ENCODE results near the gene BLOC1S1.

Gene BLOC1S1

DNA sequence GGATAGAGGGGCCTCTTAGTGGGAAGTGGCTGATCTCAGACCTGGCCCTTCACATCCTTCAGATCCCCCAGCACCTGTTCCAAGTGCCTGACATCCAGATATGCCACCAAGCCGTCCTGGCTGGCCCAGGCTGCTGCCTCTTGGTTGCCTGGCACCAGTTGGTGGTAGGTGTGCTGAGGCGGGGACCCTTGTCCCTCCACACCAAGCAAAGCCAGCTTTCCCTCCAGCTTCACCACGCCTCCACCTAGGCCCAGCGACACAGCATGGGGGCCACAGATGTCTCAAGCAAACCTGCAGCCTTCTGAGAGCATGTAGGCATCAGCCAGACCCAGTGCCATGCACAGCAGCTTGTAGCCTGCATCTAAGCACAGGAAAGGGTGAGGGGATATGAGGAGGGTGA is 16.4 kb downstream of the BLOC1S1 start:
- peaks cover 12% of the 10 kb centered on the region for H3K4me1 ChIP-seq
- DNase-seq (ENCODE audit: low spot score in 2 of 2): no peak
- no peak overlapping the region for H3K4me3 ChIP-seq
- H3K27me3 ChIP-seq (ENCODE audit: low read depth): no peaks in the 10 kb centered on the region
- H3K9me3 ChIP-seq: no peaks in the 10 kb centered on the region
- peaks cover 1% of the 10 kb centered on the region; the same call in 1 of the 2 replicates for H3K36me3 ChIP-seq (replicated peaks)
- in situ Hi-C loops (cut with MboI; ENCODE audit: low sequenced_read_pairs): loop anchor here (10.0 kb wide), 1 partner anchor 383 kb away; the partner anchor contains the start of genes RPL41 and ZC3H10

DNA sequence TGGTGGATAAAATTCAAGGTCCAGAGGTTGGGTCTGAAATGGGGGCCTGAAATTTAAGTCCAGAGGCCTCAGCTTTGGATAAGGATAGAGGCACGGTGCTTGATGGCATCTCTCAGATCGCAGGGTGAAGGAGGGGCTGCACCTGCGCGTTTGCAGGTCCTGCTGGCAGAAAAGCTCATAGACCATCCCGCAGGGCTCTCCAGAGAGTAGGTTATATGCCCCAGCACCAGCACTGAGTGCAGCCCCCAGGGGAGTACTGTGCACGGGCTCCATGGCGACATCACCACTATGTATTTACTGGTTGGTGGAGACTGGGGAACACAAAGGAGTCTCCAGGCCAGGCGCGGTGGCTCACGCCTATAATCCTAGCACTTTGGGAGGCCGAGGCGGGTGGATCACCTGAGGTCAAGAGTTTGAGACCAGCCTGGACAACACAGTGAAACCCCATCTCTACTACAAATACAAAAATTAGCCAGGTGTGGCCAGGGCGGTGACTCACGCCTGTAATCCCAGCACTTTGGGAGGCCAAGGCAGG is 17.2 kb downstream of the BLOC1S1 start:
- DNase-seq (ENCODE audit: low spot score in 2 of 2): no peak
- Histone ChIP-seq H3K4me3 (no peak overlapping the region), H3K27me3 (ENCODE audit: low read depth) (no peaks in the 10 kb centered on the region), H3K4me1 (peaks cover 18% of the 10 kb centered on the region), H3K36me3 (replicated peaks) (no peaks in the 10 kb centered on the region), H3K9me3 (no peaks in the 10 kb centered on the region)
- in situ Hi-C loops (cut with MboI; ENCODE audit: low sequenced_read_pairs): loop anchor here (10.0 kb wide), 1 partner anchor 382 kb away; the partner anchor contains the start of genes RPL41 and ZC3H10

DNA sequence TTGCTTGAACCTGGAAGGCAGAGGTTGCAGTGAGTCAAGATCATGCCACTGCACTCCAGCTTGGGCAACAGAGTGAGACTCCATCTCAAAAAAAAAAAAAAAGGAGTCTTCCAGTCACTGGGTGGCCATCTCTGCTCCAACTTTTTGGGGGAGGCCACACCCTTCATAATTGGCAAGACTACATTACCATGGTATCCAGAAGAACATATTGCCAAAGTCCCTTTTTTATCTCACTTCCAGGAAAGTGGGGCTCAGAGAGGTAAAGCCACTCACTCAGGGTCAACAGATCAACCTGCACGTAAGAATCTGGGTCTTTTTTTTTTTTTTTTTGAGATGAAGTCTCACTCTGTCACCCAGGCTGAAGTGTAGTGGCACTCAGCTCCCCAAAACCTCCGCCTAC is 18.0 kb downstream of the BLOC1S1 start:
- Histone ChIP-seq H3K27me3 (ENCODE audit: low read depth) (no peaks in the 10 kb centered on the region), H3K36me3 (replicated peaks) (no peaks in the 10 kb centered on the region), H3K4me1 (peaks cover 18% of the 10 kb centered on the region), H3K4me3 (no peak overlapping the region), H3K9me3 (no peaks in the 10 kb centered on the region)
- in situ Hi-C loops (cut with MboI; ENCODE audit: low sequenced_read_pairs): loop anchor here (10.0 kb wide), 1 partner anchor 381 kb away; the partner anchor contains the start of genes RPL41 and ZC3H10
- DNase-seq (ENCODE audit: low spot score in 2 of 2): no peak

DNA sequence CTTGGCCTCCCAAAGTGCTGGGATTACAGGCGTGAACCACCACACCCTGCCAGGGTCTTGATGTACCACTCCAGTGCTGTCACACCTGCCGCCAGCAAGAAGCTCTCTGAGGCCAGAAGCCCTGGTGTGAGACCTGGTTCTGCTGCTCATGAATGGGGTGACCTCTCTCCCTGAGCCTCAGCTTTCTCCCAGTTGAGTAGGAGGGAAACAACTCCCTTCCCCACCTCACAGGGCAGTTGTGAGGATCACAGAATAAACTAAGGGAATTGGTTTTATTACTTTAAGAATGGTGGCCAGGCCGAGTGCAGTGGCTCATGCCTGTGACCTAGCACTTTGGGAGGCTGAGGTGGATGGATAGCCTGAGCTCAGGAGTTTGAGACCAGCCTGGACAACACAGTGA is 18.7 kb downstream of the BLOC1S1 start:
- H3K27me3 ChIP-seq (ENCODE audit: low read depth): no peaks in the 10 kb centered on the region
- H3K36me3 ChIP-seq (replicated peaks): no peaks in the 10 kb centered on the region
- no peaks in the 10 kb centered on the region for H3K9me3 ChIP-seq
- no peak for DNase-seq (ENCODE audit: low spot score in 2 of 2)
- no peak overlapping the region for H3K4me3 ChIP-seq
- in situ Hi-C loops (cut with MboI; ENCODE audit: low sequenced_read_pairs): loop anchor here (10.0 kb wide), 1 partner anchor 380 kb away; the partner anchor contains the start of genes RPL41 and ZC3H10
- H3K4me1 ChIP-seq: peaks cover 16% of the 10 kb centered on the region

DNA sequence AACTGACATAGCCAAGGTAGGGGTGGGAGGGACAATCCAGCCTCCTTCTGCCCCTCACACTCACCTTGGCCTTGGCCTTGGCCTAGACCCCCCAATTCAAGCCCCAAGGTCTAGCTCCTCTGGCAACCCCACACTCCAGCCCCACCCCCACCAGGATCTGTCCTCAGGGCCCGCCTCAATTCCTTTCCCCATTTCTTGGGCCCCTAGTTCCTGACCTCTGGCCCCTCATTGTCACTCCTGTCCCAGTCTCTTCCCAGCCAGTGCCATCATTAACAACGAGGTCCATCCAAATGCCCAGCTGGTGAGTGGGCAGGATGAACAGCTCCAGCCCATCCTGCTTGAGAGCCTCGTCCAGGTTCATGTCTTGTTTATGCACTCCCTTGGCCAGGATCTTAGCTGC is 20.2 kb downstream of the BLOC1S1 start:
- in situ Hi-C loops (cut with MboI; ENCODE audit: low sequenced_read_pairs): loop anchor here (5.0 to 10.0 kb wide), 2 partner anchors 191 to 379 kb away; partner anchors contain the start of genes PYM1, RPL41 and ZC3H10
- no peak for DNase-seq (ENCODE audit: low spot score in 2 of 2)
- peaks cover 11% of the 10 kb centered on the region for H3K4me1 ChIP-seq

DNA sequence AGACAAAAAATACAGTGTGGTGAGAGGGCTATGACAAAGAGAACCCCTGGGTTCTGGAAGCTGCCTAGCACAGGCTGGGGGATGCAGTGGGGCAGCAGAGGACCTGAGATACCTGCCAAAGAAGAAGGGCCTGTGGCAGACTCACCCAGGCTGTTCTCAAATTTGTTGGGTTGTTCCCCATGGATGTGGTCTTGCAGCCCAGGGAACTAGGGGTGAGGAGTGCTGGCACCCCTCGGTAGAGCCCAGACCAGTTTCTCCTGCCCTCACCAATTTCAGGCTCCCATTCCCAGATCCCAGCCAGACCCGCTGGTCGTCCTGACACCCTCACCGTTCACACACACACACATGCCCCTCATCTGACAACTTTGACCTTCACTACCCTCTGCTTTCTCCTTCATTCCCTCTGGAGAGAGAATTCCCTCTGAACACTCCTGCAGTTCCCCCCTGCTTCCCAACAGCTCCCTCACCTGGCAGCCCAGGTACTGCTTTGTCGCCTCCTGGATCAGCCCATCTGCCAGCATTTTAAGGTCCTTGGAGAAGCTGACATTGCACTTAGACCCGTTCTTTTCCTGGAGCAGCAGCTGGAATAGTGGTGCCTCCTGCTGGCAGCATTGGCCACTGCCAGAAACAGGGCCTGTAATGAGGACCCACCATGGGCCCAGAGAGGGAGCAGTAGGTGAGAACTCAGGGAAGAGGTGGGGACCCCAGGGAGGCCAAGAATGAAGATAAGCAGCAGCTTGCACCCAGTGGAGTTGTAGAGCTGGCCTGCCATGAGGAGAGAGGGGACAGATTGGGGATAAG is 21.1 kb downstream of the BLOC1S1 start:
- Histone ChIP-seq H3K27me3 (ENCODE audit: low read depth) (no peaks in the 10 kb centered on the region), H3K4me1 (peaks cover 11% of the 10 kb centered on the region), H3K36me3 (replicated peaks) (no peaks in the 10 kb centered on the region), H3K4me3 (peak overlapping the region; percentile 31), H3K9me3 (no peaks in the 10 kb centered on the region)
- in situ Hi-C loops (cut with MboI; ENCODE audit: low sequenced_read_pairs): loop anchor here (5.0 to 10.0 kb wide), 2 partner anchors 190 to 378 kb away; partner anchors contain the start of genes PYM1, RPL41 and ZC3H10
- DNase-seq (ENCODE audit: low spot score in 2 of 2): peak; percentile 58 to 79

More for the DNA sequence above, 20.2 kb downstream of the BLOC1S1 start:
- Histone ChIP-seq H3K4me3 (no peak overlapping the region), H3K27me3 (ENCODE audit: low read depth) (no peaks in the 10 kb centered on the region), H3K36me3 (replicated peaks) (no peaks in the 10 kb centered on the region), H3K9me3 (no peaks in the 10 kb centered on the region)

DNA sequence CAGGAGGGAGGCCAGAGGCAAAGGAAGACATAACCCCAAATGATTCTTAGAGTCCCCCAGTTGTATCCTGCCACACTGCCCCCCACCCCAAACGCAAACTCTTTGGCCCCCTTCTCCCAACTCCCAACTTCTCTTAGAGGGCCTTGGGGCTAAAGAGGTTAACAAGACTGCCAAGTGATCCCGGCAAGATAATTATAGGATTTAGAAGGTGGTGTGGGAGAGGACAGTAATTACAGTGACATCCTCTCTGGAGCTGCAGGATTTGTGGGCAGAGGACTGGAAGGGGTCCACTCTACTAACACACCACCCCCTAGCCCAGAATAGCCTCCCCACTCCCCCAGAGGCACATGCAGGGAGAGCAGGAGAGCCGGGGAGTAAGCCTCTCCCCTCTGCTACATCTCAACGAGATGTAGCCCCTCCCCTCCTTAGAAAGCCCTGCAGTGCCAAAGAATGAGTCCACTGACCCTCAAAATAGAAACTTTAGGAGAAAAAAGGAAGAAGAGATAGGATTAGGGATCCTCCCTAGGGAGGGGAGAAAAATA is 21.8 kb downstream of the BLOC1S1 start:
- peak in 1 of 2 experiments; percentile 47 for DNase-seq (ENCODE audit: low spot score in 2 of 2)
- Histone ChIP-seq H3K9me3 (no peaks in the 10 kb centered on the region), H3K4me3 (peak overlapping the region; percentile 31), H3K4me1 (peaks cover 13% of the 10 kb centered on the region), H3K27me3 (ENCODE audit: low read depth) (no peaks in the 10 kb centered on the region), H3K36me3 (replicated peaks) (no peaks in the 10 kb centered on the region)
- in situ Hi-C loops (cut with MboI; ENCODE audit: low sequenced_read_pairs): loop anchor here (5.0 to 10.0 kb wide), 2 partner anchors 190 to 377 kb away; partner anchors contain the start of genes PYM1, RPL41 and ZC3H10

DNA sequence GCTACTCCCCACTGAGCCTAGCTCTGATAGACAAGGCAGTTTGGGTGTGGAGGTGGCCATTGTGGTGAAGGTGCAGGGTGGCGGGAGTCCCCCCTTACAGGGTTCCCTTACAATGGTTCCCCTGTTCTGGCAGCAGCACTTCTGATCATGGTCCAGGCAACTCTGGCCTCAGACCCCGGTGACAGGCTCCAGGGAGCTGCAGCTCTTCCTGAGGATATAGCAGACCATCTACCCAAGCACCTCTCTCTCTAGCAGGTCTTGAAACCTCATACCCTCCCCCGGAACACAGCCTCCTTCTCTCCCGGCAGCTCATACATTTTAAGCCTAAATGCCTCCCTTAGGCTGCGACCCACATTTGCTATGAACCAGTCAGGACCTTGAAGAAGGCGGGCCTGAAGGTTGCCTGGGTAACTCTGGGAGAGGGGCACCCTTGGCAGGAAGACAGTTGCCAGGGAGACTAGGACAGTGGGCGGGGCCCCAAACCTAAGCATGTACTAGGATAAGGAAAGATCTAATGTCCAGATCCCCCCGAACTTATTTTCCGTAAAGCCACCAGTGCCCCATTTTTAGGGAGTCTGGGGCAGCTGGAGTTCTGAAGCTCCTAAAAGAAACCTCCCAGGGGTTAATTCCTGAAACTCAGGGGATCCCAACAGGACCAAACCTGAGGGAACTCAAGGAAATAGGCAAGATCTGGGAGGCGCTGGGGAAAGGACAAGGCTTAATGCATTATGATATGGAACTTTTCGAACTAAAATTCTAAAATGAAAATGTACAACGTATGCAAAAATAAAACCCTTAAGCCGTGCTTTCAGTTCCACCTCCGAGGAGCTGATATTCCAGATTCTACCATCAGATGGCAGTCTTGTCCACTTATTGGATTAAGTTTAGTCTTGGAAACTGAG is 22.5 kb downstream of the BLOC1S1 start:
- H3K27me3 ChIP-seq (ENCODE audit: low read depth): no peaks in the 10 kb centered on the region
- peaks cover 14% of the 10 kb centered on the region for H3K4me1 ChIP-seq
- DNase-seq (ENCODE audit: low spot score in 2 of 2): peak; percentile 95
- peak overlapping the region; percentile 31 for H3K4me3 ChIP-seq
- H3K36me3 ChIP-seq (replicated peaks): no peaks in the 10 kb centered on the region
- in situ Hi-C loops (cut with MboI; ENCODE audit: low sequenced_read_pairs): loop anchor here (5.0 to 10.0 kb wide), 2 partner anchors 189 to 376 kb away; partner anchors contain the start of genes PYM1, RPL41 and ZC3H10
- no peaks in the 10 kb centered on the region for H3K9me3 ChIP-seq

DNA sequence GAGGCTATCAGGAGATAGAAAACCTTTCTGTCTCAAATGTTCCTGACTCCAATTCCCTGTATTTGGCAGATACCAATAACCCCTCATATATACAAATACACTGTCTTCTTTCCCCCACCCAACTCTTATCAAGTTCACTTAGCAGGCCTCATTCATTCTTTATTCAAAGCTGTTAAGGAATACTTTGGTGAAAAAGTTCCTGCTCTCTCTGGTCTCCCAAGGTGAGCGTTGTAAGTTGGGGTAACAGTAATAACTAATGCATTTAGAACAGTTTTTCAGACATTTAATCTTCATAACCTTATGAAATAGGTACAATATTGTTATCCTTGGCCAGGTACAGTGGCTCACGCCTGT is 23.2 kb downstream of the BLOC1S1 start:
- Histone ChIP-seq H3K4me1 (peaks cover 14% of the 10 kb centered on the region), H3K36me3 (replicated peaks) (no peaks in the 10 kb centered on the region), H3K4me3 (no peak overlapping the region), H3K27me3 (ENCODE audit: low read depth) (no peaks in the 10 kb centered on the region), H3K9me3 (no peaks in the 10 kb centered on the region)
- DNase-seq (ENCODE audit: low spot score in 2 of 2): no peak
- in situ Hi-C loops (cut with MboI; ENCODE audit: low sequenced_read_pairs): loop anchor here (5.0 to 10.0 kb wide), 2 partner anchors 188 to 376 kb away; partner anchors contain the start of genes PYM1, RPL41 and ZC3H10

DNA sequence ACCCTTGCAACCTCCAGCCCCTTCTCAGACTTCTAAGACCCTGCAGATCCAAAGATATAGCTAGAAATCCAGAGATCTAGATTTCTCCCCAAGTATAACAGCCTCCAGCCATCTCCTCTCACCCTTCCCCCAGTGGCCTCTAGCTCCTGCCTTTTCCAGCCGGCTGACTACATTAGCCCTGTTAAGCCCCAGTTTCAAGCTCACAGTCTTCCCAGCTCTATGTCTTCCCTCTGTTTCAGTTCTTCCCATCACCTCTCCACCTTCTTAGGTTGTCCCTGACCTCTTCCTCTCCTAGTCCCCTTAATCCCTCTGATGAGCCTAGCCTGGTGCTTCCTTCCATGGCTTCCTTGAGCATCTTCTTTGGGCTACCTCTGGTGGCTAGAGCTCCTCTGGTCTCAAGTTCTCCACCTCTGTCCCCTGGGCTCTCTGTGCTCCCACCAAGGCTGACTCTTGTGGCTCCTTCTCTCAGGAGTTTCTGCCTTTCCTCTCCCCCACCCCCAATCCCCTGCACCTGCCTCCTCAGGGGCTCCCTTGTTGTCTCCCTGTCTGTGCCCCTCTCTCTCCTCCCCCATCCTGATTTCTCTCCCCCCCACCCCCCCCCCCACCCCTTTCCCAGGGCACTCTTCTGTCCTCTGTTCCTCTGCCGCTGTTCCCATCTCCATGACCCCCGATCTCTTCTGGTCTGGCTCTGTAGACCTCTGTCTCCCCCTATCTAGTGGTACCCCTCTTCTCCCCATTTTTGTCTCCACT is 26.3 kb downstream of the BLOC1S1 start:
- DNase-seq (ENCODE audit: low spot score in 2 of 2): no peak
- in situ Hi-C loops (cut with MboI; ENCODE audit: low sequenced_read_pairs): no loop called here

DNA sequence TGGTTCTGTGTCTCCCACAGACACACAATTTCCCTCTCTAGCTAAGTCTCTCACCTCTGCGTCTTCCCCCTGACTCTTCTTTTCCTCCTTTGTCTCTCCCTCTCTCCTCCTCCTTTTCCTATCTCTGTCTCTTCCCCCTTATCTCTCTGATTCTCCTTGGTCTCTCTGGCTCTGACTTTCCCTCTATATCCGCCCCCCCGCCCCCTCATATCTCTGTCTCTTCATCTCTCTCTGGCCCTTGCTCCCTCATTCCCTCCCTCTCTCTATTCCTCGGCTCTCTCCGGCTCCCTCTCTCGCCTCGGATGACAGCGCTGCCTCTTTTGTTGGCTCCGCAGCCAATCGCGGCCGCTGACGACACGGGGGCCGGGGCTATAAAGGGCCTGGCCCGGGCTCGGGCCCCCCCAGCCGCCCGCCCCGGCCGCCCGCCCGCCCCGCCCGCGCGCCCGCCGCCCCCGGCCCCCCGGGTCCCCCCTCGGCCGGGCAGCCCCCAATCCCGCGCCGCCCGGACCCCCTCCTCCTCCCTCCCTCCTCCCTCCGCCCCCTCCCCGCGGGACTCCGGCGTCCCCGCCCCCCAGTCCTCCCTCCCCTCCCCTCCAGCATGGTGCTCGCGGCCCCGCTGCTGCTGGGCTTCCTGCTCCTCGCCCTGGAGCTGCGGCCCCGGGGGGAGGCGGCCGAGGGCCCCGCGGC is 27.0 kb downstream of the BLOC1S1 start, which contains the start of gene GDF11:
Gene GDF11 (plus strand): TSS at position 404 of the 687 bp plus-strand sequence. CDS start 195 bp downstream, at position 599.
- Histone ChIP-seq H3K9me3 (no peaks in the 10 kb centered on the region), H3K4me1 (peaks cover 23% of the 10 kb centered on the region), H3K36me3 (replicated peaks) (peaks cover 6% of the 10 kb centered on the region; the same call in 1 of the 2 replicates), H3K4me3 (peak within 1 kb of the TSS; percentile 77), H3K27me3 (ENCODE audit: low read depth) (no peaks in the 10 kb centered on the region)
- peak; percentile 82 to 90 for DNase-seq (ENCODE audit: low spot score in 2 of 2)
- in situ Hi-C loops (cut with MboI; ENCODE audit: low sequenced_read_pairs): no loop called here

More for the DNA sequence above, 26.3 kb downstream of the BLOC1S1 start:
- no peaks in the 10 kb centered on the region for H3K27me3 ChIP-seq (ENCODE audit: low read depth)
- no peaks in the 10 kb centered on the region for H3K36me3 ChIP-seq (replicated peaks)
- no peaks in the 10 kb centered on the region for H3K9me3 ChIP-seq
- H3K4me3 ChIP-seq: peak overlapping the region; percentile 19
- H3K4me1 ChIP-seq: peaks cover 22% of the 10 kb centered on the region
